ENCODE measurements around the gene LRRC59. TPM values are rescaled to one million over a fixed set of nuclear protein-coding genes. Genes with fewer than 3 reads are reported as not detected.

LRRC59 gene
- total RNA-seq: 10 to 100 TPM; 25.7 to 27.7 TPM
- 10 to 100 TPM; 12.8 to 14.1 (median 13.8) TPM for polyA plus RNA-seq
- 44.4 to 242 (median 75.5) reads per million in 6 experiments for total RNA-seq

DNA sequence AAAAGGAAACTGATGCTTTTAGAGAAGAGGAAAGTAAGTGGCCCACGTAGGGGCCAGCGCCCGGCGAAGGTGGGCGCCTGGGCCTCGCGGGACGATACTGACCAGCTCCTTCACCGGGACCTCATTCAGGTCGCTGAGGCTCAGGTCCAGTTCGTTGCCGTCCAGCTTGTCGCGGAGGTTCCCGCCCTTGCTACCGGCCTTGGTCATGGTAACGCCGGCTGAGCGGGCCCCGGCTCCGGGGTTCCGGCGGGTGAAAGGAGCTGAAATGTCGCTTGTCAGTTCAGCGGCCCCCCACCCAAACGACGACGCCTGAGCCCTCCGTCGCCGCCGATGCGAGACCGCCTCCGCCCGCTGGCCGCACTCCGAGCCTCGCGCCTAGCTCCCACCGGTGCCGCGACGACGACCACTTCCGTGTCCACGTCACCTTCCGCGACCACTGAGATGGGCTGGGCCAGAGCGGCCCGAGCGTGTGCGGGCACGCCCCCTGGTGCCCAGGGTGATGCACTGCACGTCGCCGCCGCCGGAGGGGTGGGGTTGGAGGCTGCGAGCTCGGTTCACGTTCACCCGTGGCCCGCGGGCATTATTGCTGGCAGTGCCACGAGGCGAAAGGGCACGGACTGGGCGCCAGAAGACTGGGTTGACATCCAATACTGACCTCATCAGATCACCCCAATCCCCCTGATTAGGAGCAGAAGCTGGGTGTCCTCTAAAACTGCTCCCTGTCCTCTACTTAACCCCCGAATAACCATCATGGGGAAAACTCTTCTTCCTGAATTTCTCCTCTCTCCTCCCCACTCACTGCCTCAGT lies at the start of gene LRRC59:
Gene LRRC59, minus strand, starts transcription at position 413 of the 808 bp plus-strand sequence. Its CDS starts 206 bp downstream, at position 207.
- Mint-ChIP-seq H3K4me3 (peak within 1 kb of the TSS; percentile 84 to 96 (median 94)), H3K9me3 (no peaks in the 10 kb centered on the region), H3K27ac (peak within 1 kb of the TSS; percentile 87 to 96 (median 94)), H3K4me1 (peaks cover 16 to 45% (median 36%) of the 10 kb centered on the region in 4 donors), H3K27me3 (no peaks in the 10 kb centered on the region), H3K36me3 (peaks cover 0 to 29% (median 10%) of the 10 kb centered on the region in 3 donors)
- DNase-seq (peak; percentile 87 to 95 (median 93)), ATAC-seq (peak; percentile 97 to 98)
- POLR2A ChIA-PET: interaction anchor here (0.6 to 3.1 kb wide), 15 partner anchors 9 to 86 kb away, joined by 3 to 24 read pairs (median 5); partner anchors contain the start of genes ACSF2, CHAD, EME1 and MRPL27

DNA sequence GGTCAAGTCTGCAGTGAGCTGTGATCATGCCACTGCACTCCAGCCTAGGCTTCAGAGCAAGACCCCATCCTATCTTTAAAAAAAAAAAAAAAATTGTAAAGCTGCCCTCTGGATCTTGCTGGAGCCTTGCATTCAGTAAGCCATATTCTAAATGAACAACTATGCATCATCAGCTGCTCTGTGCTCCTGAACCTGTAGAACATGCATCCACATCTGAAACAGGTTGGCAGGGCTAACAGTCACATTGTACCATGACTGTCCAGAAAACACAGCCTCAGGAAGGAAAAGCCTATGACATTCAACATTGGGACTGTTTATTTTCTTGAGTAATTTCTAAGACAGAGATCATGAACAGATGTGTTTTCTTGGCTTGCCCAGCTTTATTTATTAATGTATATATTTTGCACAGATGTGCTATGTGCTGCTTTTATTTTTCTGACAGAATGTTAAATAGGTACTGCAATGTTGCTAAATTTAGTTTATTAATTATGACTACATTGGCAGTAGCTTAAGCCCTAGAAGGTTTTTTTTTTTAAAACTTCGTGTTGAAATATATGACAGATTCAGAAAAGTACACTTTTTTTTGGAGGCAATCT lies 48.5 kb upstream of the LRRC59 start:
- Mint-ChIP-seq H3K27ac (no peak overlapping the region), H3K27me3 (no peaks in the 10 kb centered on the region), H3K4me3 (no peak overlapping the region), H3K9me3 (no peaks in the 10 kb centered on the region), H3K36me3 (peaks cover 0 to 3% (median 0%) of the 10 kb centered on the region in 3 donors), H3K4me1 (peaks cover 0 to 6% (median 2%) of the 10 kb centered on the region in 4 donors)
- POLR2A ChIA-PET: no interaction called here
- DNase-seq: no peak
- no peak for ATAC-seq

DNA sequence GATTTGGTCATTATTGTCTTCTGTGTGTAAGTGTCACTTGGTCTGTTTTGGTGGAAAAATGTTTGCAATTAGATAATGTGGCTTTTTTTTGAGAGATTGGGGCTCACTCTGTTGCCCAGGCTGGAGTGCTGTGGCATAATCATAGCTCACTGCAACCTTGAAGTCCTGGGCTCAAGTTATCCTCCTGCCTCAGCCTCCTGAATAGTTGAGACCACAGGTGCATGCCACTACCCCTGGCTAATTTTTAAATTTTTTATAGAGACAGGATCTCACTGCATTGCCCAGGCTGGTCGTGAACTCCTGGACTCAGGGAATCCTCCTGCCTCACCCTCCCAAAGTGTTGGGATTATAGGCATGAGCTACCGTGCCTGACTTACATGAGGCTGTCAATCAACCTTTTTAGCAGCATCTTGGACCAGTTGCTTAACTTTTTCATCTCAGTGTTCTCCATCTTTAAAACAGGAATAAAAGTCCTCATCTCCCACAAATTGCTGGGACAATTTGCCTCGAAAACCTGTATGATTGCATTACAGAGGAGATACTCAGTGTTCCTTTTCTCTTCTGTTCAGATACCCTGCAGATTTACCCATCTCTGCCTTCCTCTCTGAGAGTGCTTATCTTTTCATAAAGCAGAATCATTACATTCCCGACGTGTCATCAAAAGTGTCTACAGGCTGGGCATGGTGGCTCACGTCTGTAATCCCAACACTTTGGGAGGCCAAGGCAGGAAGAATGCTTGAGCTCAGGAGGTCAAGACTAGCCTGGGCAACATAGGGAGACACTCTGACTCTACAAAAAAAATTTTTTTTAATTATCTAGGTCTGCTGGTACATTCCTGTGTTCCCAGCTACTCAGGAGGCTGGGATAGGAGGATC lies 47.8 kb upstream of the LRRC59 start:
- DNase-seq (no peak), ATAC-seq (no peak)
- H3K27me3 Mint-ChIP-seq: no peaks in the 10 kb centered on the region
- H3K4me3 Mint-ChIP-seq: no peak overlapping the region
- peaks cover 0 to 7% (median 2%) of the 10 kb centered on the region in 4 donors for H3K4me1 Mint-ChIP-seq
- H3K36me3 Mint-ChIP-seq: peaks cover 0 to 3% (median 0%) of the 10 kb centered on the region in 3 donors
- peak overlapping the region in 1 of 10 donors; percentile 43 for H3K27ac Mint-ChIP-seq
- no peaks in the 10 kb centered on the region for H3K9me3 Mint-ChIP-seq
- POLR2A ChIA-PET: no interaction called here

DNA sequence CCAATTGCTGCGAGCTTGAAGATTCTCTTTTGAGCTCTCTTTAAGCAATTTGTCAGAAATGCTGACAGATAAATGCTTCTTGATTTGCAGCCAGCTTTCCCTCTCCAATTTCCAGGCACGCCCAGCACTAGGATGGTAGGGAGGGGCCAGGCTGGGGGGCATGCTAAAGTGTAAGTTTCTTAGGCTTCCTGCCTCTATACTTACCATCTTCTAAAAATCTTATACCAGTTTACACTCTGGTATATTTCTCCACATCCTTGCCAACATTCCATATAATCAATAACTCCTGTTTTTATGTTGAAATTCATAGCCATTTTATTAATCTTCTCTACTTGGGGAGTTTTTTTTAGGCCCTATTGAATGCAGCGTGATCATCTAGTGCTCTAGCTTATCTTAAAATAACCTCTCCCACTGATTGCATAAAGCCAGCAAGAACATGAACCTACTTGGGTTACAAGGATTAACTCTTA lies 46.2 kb upstream of the LRRC59 start:
- no peaks in the 10 kb centered on the region for H3K27me3 Mint-ChIP-seq
- no peak overlapping the region for H3K27ac Mint-ChIP-seq
- ATAC-seq (no peak), DNase-seq (no peak)
- POLR2A ChIA-PET: no interaction called here
- H3K4me1 Mint-ChIP-seq: peaks cover 0 to 5% (median 2%) of the 10 kb centered on the region in 4 donors
- no peak overlapping the region for H3K4me3 Mint-ChIP-seq
- no peaks in the 10 kb centered on the region for H3K36me3 Mint-ChIP-seq
- H3K9me3 Mint-ChIP-seq: no peaks in the 10 kb centered on the region

DNA sequence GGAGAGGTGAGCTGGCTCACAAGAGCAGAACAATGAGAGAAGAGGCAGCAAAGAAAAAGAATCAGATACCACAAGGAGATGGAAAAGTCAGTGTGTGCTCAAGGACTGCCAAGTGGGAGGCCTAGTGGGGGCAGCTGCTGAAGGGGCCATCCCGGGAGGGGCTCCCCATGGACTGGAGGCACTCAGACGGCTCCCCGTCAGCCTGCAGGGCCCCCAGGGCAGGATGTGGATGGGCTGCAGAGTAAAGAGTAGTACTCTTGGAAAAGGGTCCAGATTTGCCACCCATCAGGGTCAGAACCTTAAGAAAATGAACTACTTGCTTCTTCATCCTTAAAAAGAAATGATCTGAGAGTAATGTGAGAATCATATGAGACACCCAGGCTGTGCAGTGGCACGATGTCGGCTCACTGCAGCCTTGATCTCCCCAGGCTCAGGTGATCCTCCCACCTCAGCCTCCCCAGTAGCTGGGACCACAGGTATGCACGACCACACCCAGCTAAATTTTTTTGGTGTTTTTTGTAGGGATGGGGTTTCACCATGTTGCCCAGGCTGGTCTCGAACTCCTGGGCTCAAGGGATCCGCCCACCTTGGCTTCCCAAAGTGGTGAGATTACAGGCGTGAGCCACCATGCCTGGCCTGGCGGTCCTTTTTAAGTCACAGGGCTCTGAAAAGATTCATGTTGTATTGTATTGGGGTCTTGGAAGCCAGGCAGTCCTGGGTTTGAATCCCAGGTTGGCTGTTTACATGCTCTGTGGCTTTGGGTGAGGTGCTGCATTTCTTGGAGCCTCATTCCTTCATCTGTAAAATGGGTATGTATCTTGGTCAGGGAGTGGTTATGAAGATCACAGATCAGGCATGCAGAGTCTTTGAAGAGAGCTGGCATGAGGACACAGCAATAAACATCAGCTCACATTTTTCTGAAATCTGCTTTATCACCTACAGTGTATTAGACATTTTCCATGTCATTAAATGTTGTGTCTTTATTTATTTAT lies 43.8 kb upstream of the LRRC59 start:
- peaks cover 0 to 5% (median 1%) of the 10 kb centered on the region in 4 donors for H3K4me1 Mint-ChIP-seq
- POLR2A ChIA-PET: no interaction called here
- no peaks in the 10 kb centered on the region for H3K27me3 Mint-ChIP-seq
- ATAC-seq: no peak
- H3K9me3 Mint-ChIP-seq: no peaks in the 10 kb centered on the region
- H3K27ac Mint-ChIP-seq: peak overlapping the region in 1 of 10 donors; percentile 59
- H3K36me3 Mint-ChIP-seq: peaks cover 0 to 2% (median 0%) of the 10 kb centered on the region in 3 donors
- H3K4me3 Mint-ChIP-seq: no peak overlapping the region
- no peak for DNase-seq

DNA sequence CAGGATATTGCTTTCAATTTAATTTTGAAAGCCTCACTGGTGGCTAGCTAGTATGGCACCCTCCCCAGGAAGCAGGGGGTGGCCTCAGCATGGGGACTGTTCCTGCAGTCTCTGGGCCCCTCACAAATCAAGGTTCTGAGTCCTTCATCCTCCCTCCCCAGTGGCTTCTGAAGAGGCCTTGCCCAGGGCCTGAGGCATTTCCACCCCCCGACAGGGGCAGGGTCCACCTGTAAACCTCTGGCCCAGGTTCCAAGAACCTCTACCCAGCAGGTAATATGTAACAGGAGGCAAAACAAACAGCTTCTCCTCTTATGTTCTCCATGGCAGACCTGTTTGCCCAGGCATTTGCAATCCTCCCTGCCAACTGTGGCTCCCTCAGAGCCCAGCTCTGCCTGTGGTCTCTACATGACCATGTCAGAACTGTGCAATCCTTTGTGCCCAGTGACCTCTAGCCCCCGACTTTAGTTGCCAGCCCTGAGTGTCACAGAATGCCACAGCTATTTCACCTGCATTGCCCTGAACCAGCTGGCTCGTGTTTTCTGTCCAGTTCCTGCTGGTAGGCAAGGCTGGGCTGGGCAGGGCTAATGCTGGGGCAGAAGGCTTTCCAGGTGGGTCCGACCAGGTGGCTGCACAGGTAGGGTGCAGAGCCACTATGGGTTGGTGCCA lies 43.0 kb upstream of the LRRC59 start:
- Mint-ChIP-seq H3K4me3 (no peak overlapping the region), H3K36me3 (peaks cover 0 to 2% (median 0%) of the 10 kb centered on the region in 3 donors), H3K27me3 (no peaks in the 10 kb centered on the region), H3K4me1 (peaks cover 0 to 5% (median 1%) of the 10 kb centered on the region in 4 donors), H3K9me3 (no peaks in the 10 kb centered on the region), H3K27ac (peak overlapping the region in 1 of 10 donors; percentile 56)
- POLR2A ChIA-PET: no interaction called here
- ATAC-seq (no peak), DNase-seq (no peak)

DNA sequence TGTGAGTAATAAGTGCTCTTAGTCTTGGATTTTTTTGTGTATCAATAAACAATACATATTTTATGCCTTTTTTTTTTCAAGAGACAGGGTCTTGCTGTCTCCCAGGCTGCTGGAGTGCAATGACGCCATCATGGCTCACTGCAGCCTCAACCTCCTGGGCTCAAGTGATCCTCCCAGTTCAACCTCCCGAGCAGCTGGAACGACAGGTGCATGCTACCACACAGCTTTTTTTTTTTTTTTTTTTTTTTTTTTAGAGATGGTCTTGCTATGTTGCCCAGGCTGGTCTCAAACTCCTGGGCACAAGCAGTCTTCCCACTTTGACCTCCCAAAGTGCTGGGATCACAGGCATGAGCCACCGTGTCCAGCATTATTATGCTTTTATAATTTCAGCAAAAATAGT lies 41.7 kb upstream of the LRRC59 start:
- peaks cover 0 to 2% (median 1%) of the 10 kb centered on the region in 4 donors for H3K4me1 Mint-ChIP-seq
- H3K9me3 Mint-ChIP-seq: no peaks in the 10 kb centered on the region
- POLR2A ChIA-PET: interaction anchor here (0.6 kb wide), 1 partner anchor 13 kb away, joined by 3 read pairs; no protein-coding TSS in a partner anchor
- H3K4me3 Mint-ChIP-seq: no peak overlapping the region
- DNase-seq (no peak), ATAC-seq (no peak)
- H3K27me3 Mint-ChIP-seq: no peaks in the 10 kb centered on the region
- H3K27ac Mint-ChIP-seq: no peak overlapping the region
- peaks cover 0 to 2% (median 0%) of the 10 kb centered on the region in 3 donors for H3K36me3 Mint-ChIP-seq

DNA sequence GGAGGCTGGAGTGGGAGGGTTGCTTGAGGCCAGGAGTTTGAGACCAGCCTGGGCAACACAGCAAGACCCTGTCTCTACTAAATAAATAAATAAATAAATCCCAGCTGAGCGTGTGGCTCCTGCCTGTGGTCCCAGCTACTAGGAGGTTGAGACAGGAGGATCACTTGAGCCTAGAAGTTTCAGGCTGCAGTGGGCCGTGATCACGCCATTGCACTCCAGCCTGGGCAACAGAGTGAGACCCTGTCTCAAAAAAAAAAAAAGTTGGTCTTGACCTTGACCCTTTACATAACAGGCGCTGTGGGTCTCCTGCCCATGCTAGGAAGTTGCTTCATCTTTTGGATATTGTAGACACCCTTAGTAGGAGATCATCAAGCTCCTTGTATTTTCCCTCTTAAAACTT lies 40.1 kb upstream of the LRRC59 start:
- DNase-seq (no peak), ATAC-seq (no peak)
- peaks cover 0 to 2% (median 1%) of the 10 kb centered on the region in 4 donors for H3K4me1 Mint-ChIP-seq
- H3K4me3 Mint-ChIP-seq: no peak overlapping the region
- H3K9me3 Mint-ChIP-seq: no peaks in the 10 kb centered on the region
- no peak overlapping the region for H3K27ac Mint-ChIP-seq
- H3K36me3 Mint-ChIP-seq: peaks cover 0 to 2% (median 0%) of the 10 kb centered on the region in 3 donors
- POLR2A ChIA-PET: interaction anchor here (0.8 kb wide), 1 partner anchor 40 kb away, joined by 8 read pairs; the partner anchor contains the start of gene LRRC59
- H3K27me3 Mint-ChIP-seq: no peaks in the 10 kb centered on the region

DNA sequence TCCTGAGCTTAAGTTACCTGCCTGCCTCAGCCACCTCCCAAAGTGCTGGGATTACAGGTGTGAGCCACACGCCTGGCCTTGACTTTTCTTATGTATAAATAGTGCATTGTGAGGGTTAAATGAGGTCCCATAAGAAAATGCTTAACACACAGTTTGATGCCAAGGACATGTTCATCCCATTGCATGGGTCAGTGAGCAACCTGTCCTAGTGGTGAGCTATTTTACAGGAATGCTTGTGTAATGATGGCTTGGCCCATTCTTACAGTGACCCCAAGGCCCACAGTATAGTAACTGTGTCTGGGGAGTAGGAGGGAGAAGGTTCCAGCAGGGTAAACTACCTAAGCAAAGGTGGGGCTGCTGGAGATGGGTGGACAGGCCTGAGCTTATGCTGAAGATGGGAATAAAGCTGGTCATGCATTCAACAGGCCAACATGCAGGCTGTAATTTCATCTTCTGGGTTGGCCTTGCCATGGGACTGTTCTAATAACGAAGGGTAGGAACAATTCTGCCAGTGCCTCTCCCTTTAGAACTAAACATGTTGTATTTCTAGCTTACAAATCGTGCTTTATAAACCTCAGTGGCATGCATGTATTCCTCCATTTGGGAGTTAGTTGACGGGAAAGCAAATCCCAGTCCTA lies 34.9 kb upstream of the LRRC59 start:
- no peaks in the 10 kb centered on the region for H3K9me3 Mint-ChIP-seq
- no peak overlapping the region for H3K4me3 Mint-ChIP-seq
- peaks cover 4 to 12% (median 8%) of the 10 kb centered on the region in 4 donors for H3K4me1 Mint-ChIP-seq
- no peaks in the 10 kb centered on the region for H3K27me3 Mint-ChIP-seq
- peak overlapping the region in 1 of 10 donors; percentile 21 for H3K27ac Mint-ChIP-seq
- peaks cover 0 to 2% (median 1%) of the 10 kb centered on the region in 3 donors for H3K36me3 Mint-ChIP-seq
- ATAC-seq (no peak), DNase-seq (no peak)
- POLR2A ChIA-PET: interaction anchor here (1.1 kb wide), 1 partner anchor 86 kb away, joined by 3 read pairs; the partner anchor contains the start of gene XYLT2

DNA sequence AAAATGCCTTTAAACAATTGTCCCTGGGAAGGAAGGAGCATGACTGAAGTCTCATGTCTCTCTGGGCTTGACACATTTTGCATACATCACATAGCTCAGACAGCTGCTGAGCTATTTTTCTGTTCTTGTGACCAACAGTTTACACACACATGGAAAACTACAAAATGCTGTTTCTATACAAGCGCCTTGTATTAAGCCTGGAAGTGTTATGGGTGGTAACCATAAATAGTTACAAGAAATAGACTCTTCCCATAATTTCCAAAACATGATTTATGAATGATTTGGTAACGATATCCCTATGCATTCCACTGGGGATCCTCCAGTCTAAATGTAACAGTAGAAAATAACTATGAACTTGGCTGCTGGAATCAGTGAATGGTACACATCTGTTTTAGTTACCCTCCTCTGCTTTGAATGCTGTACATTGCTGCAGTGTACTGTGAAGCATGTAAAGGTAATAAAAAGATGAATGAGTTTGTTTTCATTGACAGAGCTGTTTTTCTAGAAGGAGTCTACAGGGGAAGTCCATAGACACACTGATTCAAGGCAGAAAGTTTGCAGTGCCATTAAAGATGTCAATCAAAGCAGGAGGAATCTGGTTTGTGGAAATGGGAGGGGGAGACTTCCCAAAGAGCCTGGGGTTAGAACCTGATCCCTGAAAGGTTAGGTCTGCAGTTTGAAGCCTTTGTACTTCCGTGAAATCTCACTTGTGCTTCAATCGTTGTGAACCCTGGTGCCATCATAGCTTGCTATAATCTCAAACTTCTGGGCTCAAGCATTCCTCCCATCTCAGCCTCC lies 33.7 kb upstream of the LRRC59 start:
- Mint-ChIP-seq H3K27ac (peak overlapping the region in 1 of 10 donors; percentile 3), H3K4me3 (no peak overlapping the region)

More for the DNA sequence above, 33.7 kb upstream of the LRRC59 start:
- POLR2A ChIA-PET: interaction anchor here (1.0 kb wide), 1 partner anchor 9 kb away, joined by 5 read pairs; no protein-coding TSS in a partner anchor
- Mint-ChIP-seq H3K9me3 (no peaks in the 10 kb centered on the region), H3K27me3 (no peaks in the 10 kb centered on the region), H3K36me3 (peaks cover 0 to 1% (median 0%) of the 10 kb centered on the region in 3 donors), H3K4me1 (peaks cover 10 to 20% (median 16%) of the 10 kb centered on the region in 4 donors)
- ATAC-seq (no peak), DNase-seq (no peak)
